ENCODE measurements around the gene KATNA1.

DNA sequence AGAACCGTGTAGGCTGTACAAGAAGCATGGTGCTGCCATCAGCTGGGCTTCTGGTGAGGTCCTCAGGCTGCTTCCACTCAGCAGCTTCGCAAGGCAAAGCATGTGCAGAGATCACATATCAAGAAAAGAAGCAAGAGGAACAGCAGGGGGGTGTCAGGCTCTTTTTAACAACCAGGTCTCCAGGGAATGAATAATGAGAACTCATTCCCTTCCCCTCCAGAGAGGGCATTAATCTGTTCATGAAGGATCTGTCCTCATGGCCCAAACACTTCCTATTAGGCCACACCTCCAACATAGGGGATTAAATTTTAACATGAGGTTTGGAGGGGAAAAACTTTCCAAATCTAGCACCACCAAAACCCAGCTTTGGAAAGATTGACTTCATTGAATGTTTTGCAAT, 62.4 kb downstream of the KATNA1 start:
- no peak for TF ChIP-seq EZH2 (optimal IDR thresholded peaks at IDR 0.05; ENCODE audit: low read depth, low read length)
- TF ChIP-seq, protein P1, sequence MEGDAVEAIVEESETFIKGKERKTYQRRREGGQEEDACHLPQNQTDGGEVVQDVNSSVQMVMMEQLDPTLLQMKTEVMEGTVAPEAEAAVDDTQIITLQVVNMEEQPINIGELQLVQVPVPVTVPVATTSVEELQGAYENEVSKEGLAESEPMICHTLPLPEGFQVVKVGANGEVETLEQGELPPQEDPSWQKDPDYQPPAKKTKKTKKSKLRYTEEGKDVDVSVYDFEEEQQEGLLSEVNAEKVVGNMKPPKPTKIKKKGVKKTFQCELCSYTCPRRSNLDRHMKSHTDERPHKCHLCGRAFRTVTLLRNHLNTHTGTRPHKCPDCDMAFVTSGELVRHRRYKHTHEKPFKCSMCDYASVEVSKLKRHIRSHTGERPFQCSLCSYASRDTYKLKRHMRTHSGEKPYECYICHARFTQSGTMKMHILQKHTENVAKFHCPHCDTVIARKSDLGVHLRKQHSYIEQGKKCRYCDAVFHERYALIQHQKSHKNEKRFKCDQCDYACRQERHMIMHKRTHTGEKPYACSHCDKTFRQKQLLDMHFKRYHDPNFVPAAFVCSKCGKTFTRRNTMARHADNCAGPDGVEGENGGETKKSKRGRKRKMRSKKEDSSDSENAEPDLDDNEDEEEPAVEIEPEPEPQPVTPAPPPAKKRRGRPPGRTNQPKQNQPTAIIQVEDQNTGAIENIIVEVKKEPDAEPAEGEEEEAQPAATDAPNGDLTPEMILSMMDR (IDR thresholded peaks at IDR 0.05; ENCODE audit: low read length): no peak
